ENCODE measurements around the gene WDR44. TPM values are rescaled to one million over a fixed set of nuclear protein-coding genes. Genes with fewer than 3 reads are reported as not detected.

Gene WDR44
- total and polyA plus RNA-seq, 2 of the 13 experiments (the other 11 are each of a cell fraction or from before 2014, with no cell fraction given) = 2.2 to 4.3 TPM

DNA sequence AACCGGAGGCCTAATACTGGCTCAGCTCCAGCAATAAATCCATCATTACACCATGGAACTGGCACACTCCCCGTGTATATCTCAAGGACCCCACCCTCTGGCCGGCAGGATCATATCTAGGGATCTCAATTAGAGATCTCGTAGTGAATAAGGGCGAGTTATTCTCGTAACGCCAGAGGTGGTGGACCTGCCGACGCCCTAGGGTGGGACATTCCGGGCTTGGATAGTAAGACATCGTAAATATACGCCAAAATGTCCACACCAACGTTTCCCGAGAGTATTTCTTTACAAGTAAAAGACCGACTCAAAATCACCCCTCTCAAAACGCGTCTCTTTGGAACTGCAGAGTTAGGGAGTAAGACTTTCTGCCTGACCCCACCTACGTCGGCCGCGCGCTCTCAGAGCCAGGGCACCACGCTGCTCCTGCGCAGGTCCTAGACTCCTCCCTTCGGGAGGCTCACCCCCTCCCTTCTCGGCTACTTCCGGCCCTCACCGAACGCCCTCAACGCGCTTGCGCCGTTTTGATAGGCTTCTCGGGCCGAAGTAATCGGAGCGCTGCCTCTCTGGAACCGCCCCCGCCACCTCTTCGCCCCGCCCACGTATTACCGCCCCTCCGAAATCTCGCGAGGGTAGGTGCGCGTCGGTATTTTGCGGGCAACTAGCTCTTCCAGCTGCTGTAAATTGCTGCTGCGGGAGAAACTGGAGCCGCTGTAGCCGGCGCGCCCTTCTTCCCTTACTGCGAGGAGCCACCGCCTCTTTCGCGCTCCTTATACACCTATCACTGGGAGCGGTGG is at the start of gene WDR44 (continued):
- TF ChIP-seq MAZ (IDR thresholded peaks at IDR 0.05; ENCODE audit: borderline replicate concordance, low read depth, low read length) (peak; percentile 65), MAZ (CRISPR knock-in tag; IDR thresholded peaks at IDR 0.05; ENCODE audit: low read depth) (peak; percentile 41), HMG20B (CRISPR knock-in tag; conservative IDR thresholded peaks at IDR 0.05) (no peak), NFIB (CRISPR knock-in tag; IDR thresholded peaks at IDR 0.05; ENCODE audit: borderline replicate concordance) (no peak), ZBTB46 (CRISPR knock-in tag; IDR thresholded peaks at IDR 0.05; ENCODE audit: borderline replicate concordance) (no peak), ZNF282 (IDR thresholded peaks at IDR 0.05; ENCODE audit: partially characterized antibody) (no peak), NFYC (CRISPR knock-in tag; IDR thresholded peaks at IDR 0.05) (0 out of 2 replicates have a peak, but pooled peaks have one; percentile 27), ETS1 (CRISPR knock-in tag; IDR thresholded peaks at IDR 0.05) (no peak), ZNF121 (CRISPR knock-in tag; IDR thresholded peaks at IDR 0.05) (no peak), CREM (IDR thresholded peaks at IDR 0.05) (no peak), CREM (CRISPR knock-in tag; IDR thresholded peaks at IDR 0.05) (no peak), ZNF547 (CRISPR knock-in tag; IDR thresholded peaks at IDR 0.05) (no peak), RFX5 (IDR thresholded peaks at IDR 0.05; ENCODE audit: low read depth, low read length) (no peak), NFYB (CRISPR knock-in tag; IDR thresholded peaks at IDR 0.05) (no peak), RELA (CRISPR knock-in tag; IDR thresholded peaks at IDR 0.05) (no peak), NAIF1 (CRISPR knock-in tag; IDR thresholded peaks at IDR 0.05; ENCODE audit: borderline replicate concordance) (peak; percentile 69; the same call in 1 of the 2 replicates), ZEB1 (IDR thresholded peaks at IDR 0.05; ENCODE audit: insufficient replicate concordance, low read depth) (no peak), ASH2L (IDR thresholded peaks at IDR 0.05; ENCODE audit: insufficient read length, low read depth, low read length) (peak; percentile 1), ZNF567 (CRISPR knock-in tag; IDR thresholded peaks at IDR 0.05; ENCODE audit: borderline replicate concordance) (no peak), ZNF775 (CRISPR knock-in tag; IDR thresholded peaks at IDR 0.05; ENCODE audit: borderline replicate concordance) (no peak), IKZF5 (CRISPR knock-in tag; IDR thresholded peaks at IDR 0.05) (no peak)
- TF ChIP-seq, protein P1, sequence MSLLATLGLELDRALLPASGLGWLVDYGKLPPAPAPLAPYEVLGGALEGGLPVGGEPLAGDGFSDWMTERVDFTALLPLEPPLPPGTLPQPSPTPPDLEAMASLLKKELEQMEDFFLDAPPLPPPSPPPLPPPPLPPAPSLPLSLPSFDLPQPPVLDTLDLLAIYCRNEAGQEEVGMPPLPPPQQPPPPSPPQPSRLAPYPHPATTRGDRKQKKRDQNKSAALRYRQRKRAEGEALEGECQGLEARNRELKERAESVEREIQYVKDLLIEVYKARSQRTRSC (CRISPR knock-in tag; IDR thresholded peaks at IDR 0.05; ENCODE audit: low read depth) = no peak
- TF ChIP-seq, protein P2, sequence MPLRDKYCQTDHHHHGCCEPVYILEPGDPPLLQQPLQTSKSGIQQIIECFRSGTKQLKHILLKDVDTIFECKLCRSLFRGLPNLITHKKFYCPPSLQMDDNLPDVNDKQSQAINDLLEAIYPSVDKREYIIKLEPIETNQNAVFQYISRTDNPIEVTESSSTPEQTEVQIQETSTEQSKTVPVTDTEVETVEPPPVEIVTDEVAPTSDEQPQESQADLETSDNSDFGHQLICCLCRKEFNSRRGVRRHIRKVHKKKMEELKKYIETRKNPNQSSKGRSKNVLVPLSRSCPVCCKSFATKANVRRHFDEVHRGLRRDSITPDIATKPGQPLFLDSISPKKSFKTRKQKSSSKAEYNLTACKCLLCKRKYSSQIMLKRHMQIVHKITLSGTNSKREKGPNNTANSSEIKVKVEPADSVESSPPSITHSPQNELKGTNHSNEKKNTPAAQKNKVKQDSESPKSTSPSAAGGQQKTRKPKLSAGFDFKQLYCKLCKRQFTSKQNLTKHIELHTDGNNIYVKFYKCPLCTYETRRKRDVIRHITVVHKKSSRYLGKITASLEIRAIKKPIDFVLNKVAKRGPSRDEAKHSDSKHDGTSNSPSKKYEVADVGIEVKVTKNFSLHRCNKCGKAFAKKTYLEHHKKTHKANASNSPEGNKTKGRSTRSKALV (CRISPR knock-in tag; IDR thresholded peaks at IDR 0.05) = no peak

Data from HepG2 (cell line).